Measurements from ENCODE around the gene TCTA. TPM values are rescaled to one million over a fixed set of nuclear protein-coding genes. Genes with fewer than 3 reads are reported as not detected.

TCTA gene
- total RNA-seq, 2 donors from 2014 or later = 6.3 to 11.2 TPM

- 88 to 89% methylated on average over 3 to 4 of the region's 4 CpGs for WGBS, 2 experiments (ENCODE audit: insufficient coverage in 1 of 2, insufficient read length in 1 of 2)
- no peak overlapping the region for H3K27ac ChIP-seq (ENCODE audit: low read depth, low read length)
- Mint-ChIP-seq H3K27me3 (ENCODE audit: insufficient read depth) (no peaks in the 10 kb centered on the region), H3K27ac (peak overlapping the region; percentile 2), H3K4me3 (no peak overlapping the region), H3K4me1 (peaks cover 26% of the 10 kb centered on the region), H3K9me3 (no peaks in the 10 kb centered on the region), H3K36me3 (ENCODE audit: low read depth) (peaks cover 49% of the 10 kb centered on the region)
- TF ChIP-seq CTCF (conservative IDR thresholded peaks at IDR 0.05) = no peak
- no peaks in the 10 kb centered on the region for H3K4me1 ChIP-seq (ENCODE audit: control insufficient read depth, insufficient read depth, low read length)
- peak; percentile 63 for DNase-seq
- no peaks in the 10 kb centered on the region for H3K27me3 ChIP-seq (ENCODE audit: control insufficient read depth, insufficient read depth, low read length, poor library complexity, severe bottlenecking)
- no peak overlapping the region for H3K9ac ChIP-seq (ENCODE audit: extremely low read depth, low read length, poor library complexity, severe bottlenecking)
- no peak overlapping the region for H3K4me3 ChIP-seq (ENCODE audit: low read length)
- H3K36me3 ChIP-seq (ENCODE audit: control insufficient read depth, insufficient read depth, low read length) = peaks cover 36% of the 10 kb centered on the region
- no peaks in the 10 kb centered on the region for H3K9me3 ChIP-seq (ENCODE audit: control insufficient read depth, low read length)
These were observed 14.8 kb upstream of the TCTA start for GRCh38 chr3:49397470-49397869.

DNA sequence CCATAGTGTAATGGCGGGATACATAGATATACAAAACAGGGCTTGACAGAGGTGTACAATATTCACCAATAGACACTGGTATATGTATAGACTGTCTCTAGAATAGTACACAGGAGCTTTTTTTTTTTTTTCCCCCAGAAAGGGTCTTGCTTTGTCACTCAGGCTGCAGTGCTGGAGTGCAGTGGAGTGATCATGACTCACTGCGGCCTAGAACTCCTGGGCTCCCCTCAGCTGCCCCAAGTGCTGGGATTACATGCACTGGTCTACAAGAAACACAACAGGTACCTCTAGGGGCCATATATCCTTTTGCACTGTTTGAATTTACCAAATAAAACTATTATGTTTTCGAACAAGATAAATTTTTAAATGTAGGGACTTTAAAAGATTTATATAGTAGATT, 12.8 kb upstream of the TCTA start:
- WGBS, 2 experiments (ENCODE audit: insufficient coverage in 1 of 2, insufficient read length in 1 of 2) = 99% methylated on average over 3 of the region's 3 CpGs; no CpG with 5 or more reads in 1 of the 2 experiments
- Mint-ChIP-seq H3K27me3 (ENCODE audit: insufficient read depth) (no peaks in the 10 kb centered on the region), H3K36me3 (ENCODE audit: low read depth) (peaks cover 48% of the 10 kb centered on the region), H3K4me1 (peaks cover 22% of the 10 kb centered on the region), H3K4me3 (no peak overlapping the region), H3K9me3 (no peaks in the 10 kb centered on the region), H3K27ac (no peak overlapping the region)
- H3K27ac ChIP-seq (ENCODE audit: low read depth, low read length) = no peak overlapping the region
- peaks cover 3% of the 10 kb centered on the region for H3K9me3 ChIP-seq (ENCODE audit: control insufficient read depth, low read length)
- no peaks in the 10 kb centered on the region for H3K4me1 ChIP-seq (ENCODE audit: control insufficient read depth, insufficient read depth, low read length)
- no peak overlapping the region for H3K4me3 ChIP-seq (ENCODE audit: low read length)
- no peaks in the 10 kb centered on the region for H3K27me3 ChIP-seq (ENCODE audit: control insufficient read depth, insufficient read depth, low read length, poor library complexity, severe bottlenecking)
- TF ChIP-seq CTCF (conservative IDR thresholded peaks at IDR 0.05) = no peak
- no peak for DNase-seq
- H3K36me3 ChIP-seq (ENCODE audit: control insufficient read depth, insufficient read depth, low read length) = peaks cover 48% of the 10 kb centered on the region
- H3K9ac ChIP-seq (ENCODE audit: extremely low read depth, low read length, poor library complexity, severe bottlenecking) = no peak overlapping the region

GRCh38 chr3:49401766-49402165, 10.5 kb upstream of the TCTA start:
- Histone ChIP-seq H3K36me3 (ENCODE audit: control insufficient read depth, insufficient read depth, low read length) (peaks cover 37% of the 10 kb centered on the region), H3K9ac (ENCODE audit: extremely low read depth, low read length, poor library complexity, severe bottlenecking) (no peak overlapping the region), H3K4me1 (ENCODE audit: control insufficient read depth, insufficient read depth, low read length) (no peaks in the 10 kb centered on the region), H3K27me3 (ENCODE audit: control insufficient read depth, insufficient read depth, low read length, poor library complexity, severe bottlenecking) (no peaks in the 10 kb centered on the region), H3K27ac (ENCODE audit: low read depth, low read length) (no peak overlapping the region), H3K4me3 (ENCODE audit: low read length) (no peak overlapping the region), H3K9me3 (ENCODE audit: control insufficient read depth, low read length) (peaks cover 3% of the 10 kb centered on the region)
- no peak for TF ChIP-seq CTCF (conservative IDR thresholded peaks at IDR 0.05)
- Mint-ChIP-seq H3K4me1 (peaks cover 22% of the 10 kb centered on the region), H3K9me3 (no peaks in the 10 kb centered on the region), H3K36me3 (ENCODE audit: low read depth) (peaks cover 38% of the 10 kb centered on the region), H3K27me3 (ENCODE audit: insufficient read depth) (no peaks in the 10 kb centered on the region), H3K4me3 (no peak overlapping the region), H3K27ac (no peak overlapping the region)
- WGBS, 2 experiments (ENCODE audit: insufficient coverage in 1 of 2, insufficient read length in 1 of 2) = 94 to 100% methylated on average over 1 to 2 of the region's 2 CpGs
- no peak for DNase-seq
